Mesodermal cell (in vitro differentiated cells): ENCODE results near the gene UBR1.

Experiments
- H3K27ac ChIP-seq: 2 replicates; pipeline ENCODE4 v1.7.0; 2013; ENCODE audit warnings: mild to moderate bottlenecking, low read depth, low read length, moderate library complexity; ENCODE audit not compliant: severe bottlenecking
- H3K36me3 ChIP-seq: 2 replicates; pipeline ENCODE4 v1.7.1; 2013; ENCODE audit warnings: mild to moderate bottlenecking, low read length, moderate library complexity; ENCODE audit not compliant: control insufficient read depth, insufficient read depth
- H3K4me1 ChIP-seq: one replicate; pipeline ENCODE4 v1.7.1; 2013; ENCODE audit warnings: mild to moderate bottlenecking, low read length; ENCODE audit not compliant: insufficient read depth, control insufficient read depth, poor library complexity, severe bottlenecking
- H3K4me3 ChIP-seq: 2 replicates; pipeline ENCODE4 v1.7.0; 2013; ENCODE audit warnings: low read length, control low read depth, mild to moderate bottlenecking; ENCODE audit not compliant: insufficient read depth, poor library complexity, severe bottlenecking; ENCODE audit errors: extremely low read depth
- H3K9me3 ChIP-seq: 2 replicates; pipeline ENCODE4 v1.7.1; 2013; ENCODE audit warnings: mild to moderate bottlenecking, low read length, moderate library complexity; ENCODE audit not compliant: control insufficient read depth
- WGBS, 2 experiments: methylation state at CpG; one replicate each; pipeline ENCODE4 v1.1.5; 2013; ENCODE audit warnings: missing lambda C conversion rate in 2 of 2; ENCODE audit not compliant: insufficient coverage in 2 of 2; 5-methylcytosine and 5-hydroxymethylcytosine counted together

UBR1 gene

GRCh38 chr15:42932833-42933515 lies 172.9 kb downstream of the UBR1 start:
- H3K4me3 ChIP-seq, result no peak overlapping the region
- 100% methylated on average over 1 of the region's 2 CpGs; no CpG with 5 or more reads in 1 of the 2 experiments for WGBS, 2 experiments
- no peak overlapping the region for H3K27ac ChIP-seq
- no peaks in the 10 kb centered on the region for H3K4me1 ChIP-seq
- H3K9me3 ChIP-seq, result no peaks in the 10 kb centered on the region
- no peaks in the 10 kb centered on the region for H3K36me3 ChIP-seq

GRCh38 chr15:42931702-42932486 lies 173.9 kb downstream of the UBR1 start:
- Histone ChIP-seq H3K4me3 (no peak overlapping the region), H3K4me1 (no peaks in the 10 kb centered on the region), H3K27ac (no peak overlapping the region), H3K36me3 (no peaks in the 10 kb centered on the region), H3K9me3 (no peaks in the 10 kb centered on the region)
- WGBS, 2 experiments, result 81 to 86% methylated on average over 2 to 6 of the region's 7 CpGs

- no peak overlapping the region for H3K27ac ChIP-seq
- no peak overlapping the region for H3K4me3 ChIP-seq
- no peaks in the 10 kb centered on the region for H3K9me3 ChIP-seq
- no peaks in the 10 kb centered on the region for H3K36me3 ChIP-seq
- no peaks in the 10 kb centered on the region for H3K4me1 ChIP-seq
- WGBS, 2 experiments, result no CpG with 5 or more reads among the region's 2 CpGs
Observed at GRCh38 chr15:42929306-42929848, 176.5 kb downstream of the UBR1 start.

GRCh38 chr15:42921342-42921731 lies 184.5 kb downstream of the UBR1 start:
- Histone ChIP-seq H3K4me1 (no peaks in the 10 kb centered on the region), H3K9me3 (no peaks in the 10 kb centered on the region), H3K4me3 (peak overlapping the region; percentile 93), H3K36me3 (no peaks in the 10 kb centered on the region), H3K27ac (no peak overlapping the region)
- 25 to 29% methylated on average over 4 to 16 of the region's 19 CpGs for WGBS, 2 experiments

GRCh38 chr15:42920519-42921341 lies 185.1 kb downstream of the UBR1 start, which contains the start of gene TTBK2:
TSS of gene TTBK2 (minus strand) at chr15:42920778. CDS start at chr15:42878617, 42,161 bp downstream.
- Histone ChIP-seq H3K36me3 (no peaks in the 10 kb centered on the region), H3K27ac (peak within 1 kb of the TSS; percentile 46), H3K4me1 (no peaks in the 10 kb centered on the region), H3K9me3 (no peaks in the 10 kb centered on the region), H3K4me3 (peak within 1 kb of the TSS; percentile 93)
- 0 to 1% methylated on average over 53 to 63 of the region's 72 CpGs for WGBS, 2 experiments

GRCh38 chr15:42919799-42920518 lies 185.9 kb downstream of the UBR1 start:
- Histone ChIP-seq H3K9me3 (no peaks in the 10 kb centered on the region), H3K36me3 (no peaks in the 10 kb centered on the region), H3K4me1 (no peaks in the 10 kb centered on the region), H3K4me3 (peak overlapping the region; percentile 93), H3K27ac (peak overlapping the region; percentile 46)
- 0 to 1% methylated on average over 16 to 17 of the region's 40 CpGs for WGBS, 2 experiments

GRCh38 chr15:42919308-42919707 lies 186.5 kb downstream of the UBR1 start:
- Histone ChIP-seq H3K27ac (no peak overlapping the region), H3K36me3 (no peaks in the 10 kb centered on the region), H3K4me3 (peak overlapping the region; percentile 93), H3K9me3 (no peaks in the 10 kb centered on the region), H3K4me1 (no peaks in the 10 kb centered on the region)
- 60% methylated on average over 1 of the region's 2 CpGs; no CpG with 5 or more reads in 1 of the 2 experiments for WGBS, 2 experiments

GRCh38 chr15:42918047-42918446 lies 187.8 kb downstream of the UBR1 start:
- H3K27ac ChIP-seq, result no peak overlapping the region
- no peaks in the 10 kb centered on the region for H3K9me3 ChIP-seq
- H3K4me3 ChIP-seq, result no peak overlapping the region
- 100% methylated on average over 2 of the region's 5 CpGs; no CpG with 5 or more reads in 1 of the 2 experiments for WGBS, 2 experiments
- no peaks in the 10 kb centered on the region for H3K4me1 ChIP-seq
- H3K36me3 ChIP-seq, result no peaks in the 10 kb centered on the region

- H3K36me3 ChIP-seq, result no peaks in the 10 kb centered on the region
Observed at GRCh38 chr15:42915654-42916315, 190.1 kb downstream of the UBR1 start.

More at GRCh38 chr15:42915654-42916315, 190.1 kb downstream of the UBR1 start:
- H3K27ac ChIP-seq, result no peak overlapping the region
- H3K4me1 ChIP-seq, result no peaks in the 10 kb centered on the region
- H3K4me3 ChIP-seq, result no peak overlapping the region
- H3K9me3 ChIP-seq, result no peaks in the 10 kb centered on the region
- WGBS, 2 experiments, result 94% methylated on average over 2 of the region's 3 CpGs
